NB4 (cell line): Measurements from ENCODE around the gene PXT1.

Experiments used
- POLR2A ChIP-seq: IDR thresholded peaks from 2 replicates; pipeline ENCODE4 v1.6.1; 2011; ENCODE audit warnings: mild to moderate bottlenecking; ENCODE audit not compliant: insufficient read length; ENCODE audit errors: extremely low read depth
- TF ChIP-seq, protein P1 (sequence below): IDR thresholded peaks from one replicate; pipeline ENCODE4 v1.5.1; 2012; ENCODE audit warnings: low read depth, low read length
- TF ChIP-seq, protein P2 (sequence below): IDR thresholded peaks from 2 replicates; pipeline ENCODE4 v1.6.1; 2011; ENCODE audit warnings: low read depth, low read length

DNA sequence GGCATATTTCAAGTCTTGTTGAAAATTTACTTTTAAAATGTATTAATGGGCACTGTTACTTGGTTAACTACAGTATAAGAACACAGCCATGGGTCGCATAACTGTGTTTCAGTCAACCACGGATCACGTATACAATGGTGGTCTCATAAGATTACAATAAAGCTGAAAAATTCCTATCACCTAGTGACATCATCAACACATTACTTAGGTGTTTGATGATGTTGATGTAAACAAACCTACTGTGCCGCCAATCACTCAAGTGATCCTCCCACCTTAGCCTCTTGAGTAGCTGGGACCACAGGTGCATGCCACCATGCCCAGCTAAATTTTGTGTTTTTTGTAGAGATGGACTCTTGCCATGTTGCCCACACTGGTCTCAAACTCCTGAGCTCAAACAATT is 38.5 kb downstream of the PXT1 start:
- TF ChIP-seq, protein P1, sequence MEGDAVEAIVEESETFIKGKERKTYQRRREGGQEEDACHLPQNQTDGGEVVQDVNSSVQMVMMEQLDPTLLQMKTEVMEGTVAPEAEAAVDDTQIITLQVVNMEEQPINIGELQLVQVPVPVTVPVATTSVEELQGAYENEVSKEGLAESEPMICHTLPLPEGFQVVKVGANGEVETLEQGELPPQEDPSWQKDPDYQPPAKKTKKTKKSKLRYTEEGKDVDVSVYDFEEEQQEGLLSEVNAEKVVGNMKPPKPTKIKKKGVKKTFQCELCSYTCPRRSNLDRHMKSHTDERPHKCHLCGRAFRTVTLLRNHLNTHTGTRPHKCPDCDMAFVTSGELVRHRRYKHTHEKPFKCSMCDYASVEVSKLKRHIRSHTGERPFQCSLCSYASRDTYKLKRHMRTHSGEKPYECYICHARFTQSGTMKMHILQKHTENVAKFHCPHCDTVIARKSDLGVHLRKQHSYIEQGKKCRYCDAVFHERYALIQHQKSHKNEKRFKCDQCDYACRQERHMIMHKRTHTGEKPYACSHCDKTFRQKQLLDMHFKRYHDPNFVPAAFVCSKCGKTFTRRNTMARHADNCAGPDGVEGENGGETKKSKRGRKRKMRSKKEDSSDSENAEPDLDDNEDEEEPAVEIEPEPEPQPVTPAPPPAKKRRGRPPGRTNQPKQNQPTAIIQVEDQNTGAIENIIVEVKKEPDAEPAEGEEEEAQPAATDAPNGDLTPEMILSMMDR: no peak
- no peak for TF ChIP-seq POLR2A
- TF ChIP-seq, protein P2, sequence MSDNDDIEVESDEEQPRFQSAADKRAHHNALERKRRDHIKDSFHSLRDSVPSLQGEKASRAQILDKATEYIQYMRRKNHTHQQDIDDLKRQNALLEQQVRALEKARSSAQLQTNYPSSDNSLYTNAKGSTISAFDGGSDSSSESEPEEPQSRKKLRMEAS: no peak
